SHP77 treated with DMSO at 0.1 percent for 48 hours (cell line): Measurements from ENCODE around the gene CEP83.
"Not testable (repeated sequence)": the region's sequence is repeated elsewhere in the genome, so short reads cannot be mapped to it uniquely, and the experiment has no call there.

Source experiments
- DNase-seq: peaks from one replicate; lab custom pipeline; 2025; lab: John Stamatoyannopoulos, UW

Gene CEP83

GRCh38 chr12:94380507-94380906, 79.2 kb downstream of the CEP83 start:
- DNase-seq = no peak

- DNase-seq = no peak
Measured at GRCh38 chr12:94379479-94380113, 80.1 kb downstream of the CEP83 start.

- no peak for DNase-seq
Measured at GRCh38 chr12:94377599-94377998, 82.1 kb downstream of the CEP83 start.

GRCh38 chr12:94374124-94374523, 85.5 kb downstream of the CEP83 start:
- no peak for DNase-seq

- no peak for DNase-seq
Measured at GRCh38 chr12:94372461-94372860, 87.2 kb downstream of the CEP83 start.

- DNase-seq = no peak
Measured at GRCh38 chr12:94362653-94363052, 97.0 kb downstream of the CEP83 start.

- no peak for DNase-seq
Measured at GRCh38 chr12:94359761-94360160, 99.9 kb downstream of the CEP83 start.

- no peak for DNase-seq
Measured at GRCh38 chr12:94353130-94353529, 106.5 kb downstream of the CEP83 start.

GRCh38 chr12:94340573-94340972, 119.1 kb downstream of the CEP83 start:
- DNase-seq = no peak

- no peak for DNase-seq
Measured at GRCh38 chr12:94338006-94338794, 121.5 kb downstream of the CEP83 start.

- no peak for DNase-seq
Measured at GRCh38 chr12:94336211-94336925, 123.3 kb downstream of the CEP83 start.

- no peak for DNase-seq
Measured at GRCh38 chr12:94333396-94333795, 126.3 kb downstream of the CEP83 start.

- DNase-seq = no peak
Measured at GRCh38 chr12:94329366-94329765, 130.3 kb downstream of the CEP83 start.

- DNase-seq = no peak
Measured at GRCh38 chr12:94327809-94328208, 131.9 kb downstream of the CEP83 start.

- no peak for DNase-seq
Measured at GRCh38 chr12:94326727-94327126, 132.9 kb downstream of the CEP83 start.

GRCh38 chr12:94326234-94326633, 133.4 kb downstream of the CEP83 start:
- DNase-seq = no peak

- DNase-seq = no peak
Measured at GRCh38 chr12:94322346-94322745, 137.3 kb downstream of the CEP83 start.

- no peak for DNase-seq
Measured at GRCh38 chr12:94320109-94320508, 139.6 kb downstream of the CEP83 start.

GRCh38 chr12:94318181-94318580, 141.5 kb downstream of the CEP83 start:
- no peak for DNase-seq

- DNase-seq = not testable (repeated sequence)
Measured at GRCh38 chr12:94316600-94316999, 143.1 kb downstream of the CEP83 start.

GRCh38 chr12:94312378-94312777, 147.3 kb downstream of the CEP83 start:
- no peak for DNase-seq

GRCh38 chr12:94309373-94309772, 150.3 kb downstream of the CEP83 start:
- no peak for DNase-seq

- DNase-seq = no peak
Measured at GRCh38 chr12:94308612-94309011, 151.1 kb downstream of the CEP83 start.
